GM12878 (cell line): ENCODE data around the gene NUP210. TPM values are rescaled to one million over a fixed set of nuclear protein-coding genes. Genes with fewer than 3 reads are reported as not detected.

Experiments used
- ATAC-seq: fragments of 200-7000 bp; cut with Tn5 transposase; 3 replicates; pipeline ENCODE4 v1.9.1; 2020; ENCODE audit warnings: mild to moderate bottlenecking, moderate library complexity
- BruUV-seq: library from RNA; stranded (reverse); fragments of 400-500 nt; replicated peaks from 2 replicates; lab custom pipeline; 2021; lab: Mats Ljungman, UMichigan
- CTCF ChIA-PET: fragments of 300-600 bp; sonication (Branson Sonifier 250); formaldehyde crosslinking; extraction: SDS; loops from one replicate; lab custom pipeline; 2021; ENCODE audit warnings: inconsistent platforms; lab: Yijun Ruan, JAX
- POLR2A ChIA-PET: fragments of 350-600 bp; formaldehyde crosslinking; extraction: SDS; loops from one replicate; lab custom pipeline; 2021; ENCODE audit warnings: inconsistent platforms; lab: Charles Lee
- RAD21 ChIA-PET: fragments of 300-600 bp; sonication (Branson Sonifier 250); formaldehyde crosslinking; loops from one replicate; lab custom pipeline; 2023; ENCODE audit warnings: antibody characterized with exemption; ENCODE audit not compliant: unreplicated experiment; lab: Charles Lee
- SMC1A ChIA-PET: fragments of 300-600 bp; sonication (Branson Sonifier 250); formaldehyde crosslinking; loops from one replicate; lab custom pipeline; 2023; ENCODE audit not compliant: unreplicated experiment, uncharacterized antibody; lab: Charles Lee
- DNase-seq: peaks from one replicate; pipeline ENCODE4 v3.0.0-alpha.2; 2011; ENCODE audit warnings: low read depth, low spot score
- FAIRE-seq: peaks from 3 replicates; lab custom pipeline; 2011; peaks lifted over from hg19 to GRCh38; lab: Jason Lieb, UNC
- H2AFZ ChIP-seq: 2 replicates; pipeline ENCODE4 v1.6.0; 2011; ENCODE audit warnings: low read depth, low read length, control low read depth; ENCODE audit not compliant: control insufficient read depth
- H3K27ac ChIP-seq: 2 replicates; pipeline ENCODE4 v1.5.1; 2011; ENCODE audit warnings: control low read depth; ENCODE audit not compliant: control insufficient read depth, insufficient read depth
- H3K27me3 ChIP-seq, 2 experiments: replicated peaks in 1 of 2; 2 replicates each; pipeline versions ENCODE4 v1.6.0 to v1.6.1; 2011; ENCODE audit warnings: low read length in 1 of 2; ENCODE audit not compliant: control insufficient read depth in 2 of 2, insufficient read depth in 2 of 2
- H3K36me3 ChIP-seq, 2 experiments: 2 replicates each; pipeline ENCODE4 v1.5.1; 2011; ENCODE audit warnings: low read length in 1 of 2; ENCODE audit not compliant: control insufficient read depth in 2 of 2, insufficient read depth in 2 of 2
- H3K4me1 ChIP-seq: 2 replicates; pipeline ENCODE4 v1.6.1; 2011; ENCODE audit warnings: mild to moderate bottlenecking, low read length, moderate library complexity, mixed read lengths; ENCODE audit not compliant: control insufficient read depth, insufficient read depth
- H3K4me2 ChIP-seq: 2 replicates; pipeline ENCODE4 v1.6.0; 2011; ENCODE audit warnings: control low read depth; ENCODE audit not compliant: control insufficient read depth, insufficient read depth
- H3K4me3 ChIP-seq: fragments of 200-600 bp; sonication (generic); 2 replicates; pipeline ENCODE4 v1.5.1; 2016
- H3K79me2 ChIP-seq: 2 replicates; pipeline ENCODE4 v1.6.0; 2011; ENCODE audit warnings: low read length; ENCODE audit not compliant: control insufficient read depth, insufficient read depth
- H3K9ac ChIP-seq: 2 replicates; pipeline ENCODE4 v1.8.0; 2011; ENCODE audit warnings: low read length, control low read depth, mixed read lengths; ENCODE audit not compliant: control insufficient read depth, insufficient read depth
- H3K9me3 ChIP-seq: replicated peaks from 3 replicates; pipeline ENCODE4 v1.5.1; 2011; ENCODE audit warnings: mild to moderate bottlenecking, low read length; ENCODE audit not compliant: control insufficient read depth, insufficient read depth
- H4K20me1 ChIP-seq: 2 replicates; pipeline ENCODE4 v1.6.0; 2011; ENCODE audit not compliant: control insufficient read depth, insufficient read depth
- ASH2L ChIP-seq: fragments of 300-600, 200-600 bp; sonication (generic); IDR thresholded peaks from 2 replicates; pipeline ENCODE4 v1.6.1; 2017; ENCODE audit warnings: low read depth, mild to moderate bottlenecking, borderline replicate concordance
- BRCA1 ChIP-seq: IDR thresholded peaks from 2 replicates; pipeline ENCODE4 v1.6.1; 2011; ENCODE audit warnings: low read depth, low read length, improper control_type of control experiment
- CBX5 ChIP-seq: sonication (generic); IDR thresholded peaks from 2 replicates; pipeline ENCODE4 v1.6.1; 2016; ENCODE audit warnings: low read depth, moderate library complexity, mild to moderate bottlenecking, inconsistent platforms
- E2F4 ChIP-seq: IDR thresholded peaks from 2 replicates; pipeline ENCODE4 v1.6.1; 2012; ENCODE audit warnings: low read depth, low read length, improper control_type of control experiment
- EGR1 ChIP-seq, 2 experiments: IDR thresholded peaks; 1 replicate in 1 of 2; 2 replicates in 1 of 2; pipeline ENCODE4 v1.6.1; 2011 to 2012; ENCODE audit warnings: low read depth in 2 of 2, low read length in 2 of 2, borderline replicate concordance in 1 of 2, mild to moderate bottlenecking in 1 of 2, moderate library complexity in 1 of 2
- EZH2 ChIP-seq: IDR thresholded peaks from 2 replicates; pipeline ENCODE4 v1.6.1; 2012; ENCODE audit warnings: low read depth, mild to moderate bottlenecking, control low read depth, inconsistent platforms, low read length, borderline replicate concordance; ENCODE audit not compliant: control insufficient read depth
- FOS ChIP-seq: IDR thresholded peaks from 3 replicates; pipeline ENCODE4 v1.6.1; 2011; ENCODE audit warnings: borderline replicate concordance; ENCODE audit not compliant: insufficient read length; ENCODE audit errors: extremely low read depth
- JUNB ChIP-seq: IDR thresholded peaks from 2 replicates; pipeline ENCODE4 v1.6.1; 2016; ENCODE audit warnings: antibody characterized with exemption, mild to moderate bottlenecking
- NR2C2 ChIP-seq: IDR thresholded peaks from 2 replicates; pipeline ENCODE4 v1.6.1; 2011; ENCODE audit warnings: borderline replicate concordance, low read depth; ENCODE audit not compliant: control insufficient read depth, insufficient read length
- SIX5 ChIP-seq: IDR thresholded peaks from 2 replicates; pipeline ENCODE4 v1.6.1; 2011; ENCODE audit warnings: mild to moderate bottlenecking, low read depth, low read length, moderate library complexity; ENCODE audit not compliant: severe bottlenecking
- TCF7 ChIP-seq: IDR thresholded peaks from 2 replicates; pipeline ENCODE4 v1.6.1; 2014; ENCODE audit warnings: antibody characterized with exemption, borderline replicate concordance
- ZBTB4 ChIP-seq: fragments of 450-650 bp; formaldehyde crosslinking; IDR thresholded peaks from 2 replicates; pipeline ENCODE4 v1.4.0; 2022; ENCODE audit warnings: mild to moderate bottlenecking, moderate library complexity
- ZNF274 ChIP-seq: IDR thresholded peaks from one replicate; pipeline ENCODE4 v1.8.0; 2011; ENCODE audit not compliant: insufficient read length, insufficient read depth
- WGBS: methylation state at CpG from one replicate; pipeline ENCODE4 v1.1.6; 2016; ENCODE audit warnings: low lambda C conversion rate; ENCODE audit not compliant: insufficient replicate concordance, insufficient coverage; ENCODE audit errors: missing lambda C conversion rate; 5-methylcytosine and 5-hydroxymethylcytosine counted together
- in situ Hi-C: fragments of 300-500 bp; cut with MboI; formaldehyde crosslinking; loops from 9 replicates; pipeline ENCODE4 v1.14.3; 2018; ENCODE audit warnings: mixed read lengths
- intact Hi-C: fragments of 100-400 bp; cut with micrococcal nuclease; formaldehyde crosslinking; loops from one replicate; pipeline ENCODE4 v1.14.2; 2022; ENCODE audit not compliant: unreplicated experiment
- polyA plus RNA-seq, 11 experiments: library from polyadenylated mRNA; depleted of rRNA in 4 of 11; unstranded in 6 of 11; stranded (reverse) in 5 of 11; fragments of >200 nt; fragmentation: Nextera tagmentation in 4 of 11; fragmentation: Illumina TruSeq in 1 of 11; extraction: Ambion mirVana in 4 of 11; extraction: Trizol in 1 of 11; gene quantifications; 1 replicate in 1 of 11; 2 replicates in 10 of 11; pipeline versions ENCODE4 v1.2.1 to v1.2.3, GENCODE V29; 2011 to 2016; ENCODE audit warnings: inconsistent platforms in 2 of 11, missing spikeins in 2 of 11, low read depth in 1 of 11
- total RNA-seq, 4 experiments: library from RNA; depleted of rRNA in 3 of 4; stranded (reverse); fragments of >200 nt in 3 of 4; fragmentation: Illumina TruSeq in 1 of 4; extraction: Trizol in 1 of 4; gene quantifications; 2 replicates each; pipeline versions ENCODE4 v1.2.1 to v1.2.3, GENCODE V29; 2013 to 2021

NUP210 gene
- total and polyA plus RNA-seq, 10 of the 15 experiments (the other 5 are each of a cell fraction or from before 2014, with no cell fraction given) = 2.9 to 150 (median 76.0) TPM

- no peaks in the 10 kb centered on the region for H3K27me3 ChIP-seq
- WGBS = 77% methylated on average over 11 of the region's 11 CpGs
- ChIA-PET CTCF (interaction anchor here (4.6 kb wide), 1 partner anchor 59 kb away, joined by 36 read pairs; no protein-coding TSS in a partner anchor), POLR2A (no interaction called here), SMC1A (interaction anchor here (1.1 to 2.5 kb wide), 3 partner anchors 12 to 59 kb away, joined by 3 to 14 read pairs (median 3); no protein-coding TSS in a partner anchor), RAD21 (interaction anchor here (1.9 kb wide), 1 partner anchor 58 kb away, joined by 5 read pairs; no protein-coding TSS in a partner anchor)
- intact Hi-C loops = no loop called here
- H3K4me3 ChIP-seq = no peak overlapping the region
- H3K27ac ChIP-seq = no peak overlapping the region
- no peak for FAIRE-seq
- no peak overlapping the region for H2AFZ ChIP-seq
- no peaks in the 10 kb centered on the region for H3K9me3 ChIP-seq
- in situ Hi-C loops = no loop called here
- H3K36me3 ChIP-seq = peaks cover 39 to 50% of the 10 kb centered on the region in 2 experiments
- TF ChIP-seq ZBTB4 (CRISPR knock-in tag) = no peak
- TF ChIP-seq JUNB = no peak
- no peak for TF ChIP-seq ZNF274
- no peak for TF ChIP-seq EGR1 (IDR thresholded peaks at IDR 0.05; ENCODE audit: borderline replicate concordance in 1 of 2, low read depth in 2 of 2, low read length in 2 of 2)
- no peak for TF ChIP-seq ASH2L
- no peak for TF ChIP-seq TCF7
- TF ChIP-seq NR2C2 = no peak
- TF ChIP-seq EZH2 = no peak
- TF ChIP-seq CBX5 = no peak
- TF ChIP-seq SIX5 = no peak
- no peak for TF ChIP-seq BRCA1
- no peak for TF ChIP-seq FOS
- TF ChIP-seq E2F4 = no peak
- no TSS peak for BruUV-seq
- no peaks in the 10 kb centered on the region for H4K20me1 ChIP-seq
- H3K79me2 ChIP-seq = no peaks in the 10 kb centered on the region
- no peak for DNase-seq
- no peak overlapping the region for H3K9ac ChIP-seq
- H3K4me2 ChIP-seq = no peak overlapping the region
- ATAC-seq = no peak
- no peaks in the 10 kb centered on the region for H3K4me1 ChIP-seq
These were observed 26.4 kb downstream of the NUP210 start for GRCh38 chr3:13393427-13394360.
